Urinary bladder (tissue), 4 donors: Measurements from ENCODE around the gene SLC35G1. TPM values are rescaled to one million over a fixed set of nuclear protein-coding genes. Genes with fewer than 3 reads are reported as not detected.
A peak's percentile ranks its signal among the peaks of the same experiment; 100 is the strongest.

ENCODE experiments used
- DNase-seq: peaks from one replicate; pipeline ENCODE4 v3.0.0-alpha.2; 2015; ENCODE audit errors: extremely low spot score
- H3K27ac ChIP-seq: one replicate; pipeline ENCODE4 v1.5.1; 2013; ENCODE audit warnings: low read depth, mild to moderate bottlenecking, moderate library complexity
- H3K36me3 ChIP-seq: one replicate; pipeline ENCODE4 v1.6.1; 2013; ENCODE audit warnings: mild to moderate bottlenecking, moderate library complexity; ENCODE audit not compliant: insufficient read depth
- H3K4me1 ChIP-seq: one replicate; pipeline ENCODE4 v1.6.1; 2013; ENCODE audit warnings: mild to moderate bottlenecking, moderate library complexity; ENCODE audit not compliant: insufficient read depth
- H3K4me3 ChIP-seq: one replicate; pipeline ENCODE4 v1.5.1; 2013; ENCODE audit warnings: low read depth, low read length
- WGBS: extraction: QIAGEN DNeasy Blood & Tissue Kit; methylation state at CpG from one replicate; pipeline ENCODE4 v1.1.7; 2013; 5-methylcytosine and 5-hydroxymethylcytosine counted together
- polyA plus RNA-seq: library from polyadenylated mRNA; stranded (reverse); fragments of 200-250 nt; gene quantifications from one replicate; pipeline ENCODE4 v1.2.3, GENCODE V29; 2013
- total RNA-seq: library from RNA; depleted of rRNA; stranded (reverse); fragments of >200 nt; gene quantifications from one replicate; pipeline ENCODE4 v1.2.3, GENCODE V29; 2014
- donor health status: healthy with polysubstance abuse.
- donor health status: healthy.

SLC35G1 gene
- total and polyA plus RNA-seq, 2 donors = 4.0 to 4.9 TPM

- 57% methylated on average over 1 of the region's 1 CpG for WGBS
- no peaks in the 10 kb centered on the region for H3K4me1 ChIP-seq
- no peak overlapping the region for H3K27ac ChIP-seq
- H3K4me3 ChIP-seq = no peak overlapping the region
- no peaks in the 10 kb centered on the region for H3K36me3 ChIP-seq
- DNase-seq = no peak
Measured at GRCh38 chr10:93867525-93867924, 26.3 kb upstream of the SLC35G1 start.

- H3K4me1 ChIP-seq = no peaks in the 10 kb centered on the region
- H3K4me3 ChIP-seq = no peak overlapping the region
- no peak overlapping the region for H3K27ac ChIP-seq
- WGBS = 90% methylated on average over 2 of the region's 2 CpGs
- DNase-seq = no peak
- no peaks in the 10 kb centered on the region for H3K36me3 ChIP-seq
Measured at GRCh38 chr10:93871671-93872204, 22.0 kb upstream of the SLC35G1 start.

- Histone ChIP-seq H3K4me1 (no peaks in the 10 kb centered on the region), H3K36me3 (no peaks in the 10 kb centered on the region), H3K4me3 (no peak overlapping the region), H3K27ac (no peak overlapping the region)
- no peak for DNase-seq
- WGBS = 82% methylated on average over 2 of the region's 2 CpGs
Measured at GRCh38 chr10:93872375-93873158, 21.2 kb upstream of the SLC35G1 start.

GRCh38 chr10:93873420-93874115 lies 20.2 kb upstream of the SLC35G1 start:
- H3K4me3 ChIP-seq = no peak overlapping the region
- WGBS = 64% methylated on average over 6 of the region's 6 CpGs

GRCh38 chr10:93874309-93875031 lies 19.3 kb upstream of the SLC35G1 start:
- WGBS = 54% methylated on average over 3 of the region's 3 CpGs
- Histone ChIP-seq H3K27ac (no peak overlapping the region), H3K4me3 (no peak overlapping the region), H3K36me3 (no peaks in the 10 kb centered on the region), H3K4me1 (no peaks in the 10 kb centered on the region)
- no peak for DNase-seq

More at GRCh38 chr10:93873420-93874115, 20.2 kb upstream of the SLC35G1 start:
- H3K27ac ChIP-seq = no peak overlapping the region
- no peak for DNase-seq
- no peaks in the 10 kb centered on the region for H3K4me1 ChIP-seq
- no peaks in the 10 kb centered on the region for H3K36me3 ChIP-seq

GRCh38 chr10:93875032-93875358 lies 18.8 kb upstream of the SLC35G1 start:
- H3K4me1 ChIP-seq = no peaks in the 10 kb centered on the region
- no peak overlapping the region for H3K27ac ChIP-seq
- no peaks in the 10 kb centered on the region for H3K36me3 ChIP-seq
- no peak overlapping the region for H3K4me3 ChIP-seq
- DNase-seq = no peak
- WGBS = 85% methylated on average over 2 of the region's 2 CpGs

- H3K27ac ChIP-seq = no peak overlapping the region
- H3K36me3 ChIP-seq = no peaks in the 10 kb centered on the region
- H3K4me1 ChIP-seq = no peaks in the 10 kb centered on the region
- H3K4me3 ChIP-seq = no peak overlapping the region
- no peak for DNase-seq
Measured at GRCh38 chr10:93876381-93876780, 17.4 kb upstream of the SLC35G1 start.

- Histone ChIP-seq H3K4me1 (no peaks in the 10 kb centered on the region), H3K36me3 (no peaks in the 10 kb centered on the region), H3K4me3 (no peak overlapping the region), H3K27ac (no peak overlapping the region)
- no peak for DNase-seq
Measured at GRCh38 chr10:93879273-93879672, 14.5 kb upstream of the SLC35G1 start.

- Histone ChIP-seq H3K36me3 (no peaks in the 10 kb centered on the region), H3K27ac (no peak overlapping the region), H3K4me3 (peak overlapping the region; percentile 77), H3K4me1 (no peaks in the 10 kb centered on the region)
- no peak for DNase-seq
- 39% methylated on average over 22 of the region's 22 CpGs for WGBS
Measured at GRCh38 chr10:93894516-93895378, 969 bp downstream of the SLC35G1 start.

GRCh38 chr10:93897070-93897780 lies 3.4 kb downstream of the SLC35G1 start:
- DNase-seq = no peak
- Histone ChIP-seq H3K27ac (no peak overlapping the region), H3K4me3 (no peak overlapping the region), H3K4me1 (no peaks in the 10 kb centered on the region), H3K36me3 (peaks cover 1% of the 10 kb centered on the region)
- 88% methylated on average over 4 of the region's 4 CpGs for WGBS

- Histone ChIP-seq H3K36me3 (peaks cover 1% of the 10 kb centered on the region), H3K27ac (no peak overlapping the region), H3K4me3 (no peak overlapping the region), H3K4me1 (no peaks in the 10 kb centered on the region)
- WGBS = 96% methylated on average over 2 of the region's 2 CpGs
- no peak for DNase-seq
Measured at GRCh38 chr10:93899109-93899508, 5.3 kb downstream of the SLC35G1 start.

GRCh38 chr10:93903051-93903450 lies 9.3 kb downstream of the SLC35G1 start:
- DNase-seq = no peak
- H3K36me3 ChIP-seq = peaks cover 1% of the 10 kb centered on the region
- H3K4me1 ChIP-seq = no peaks in the 10 kb centered on the region
- H3K4me3 ChIP-seq = no peak overlapping the region
- no peak overlapping the region for H3K27ac ChIP-seq
- 95% methylated on average over 2 of the region's 2 CpGs for WGBS
